ENCODE measurements around the gene ANP32E. TPM values are rescaled to one million over a fixed set of nuclear protein-coding genes. Genes with fewer than 3 reads are reported as not detected.
A peak's percentile ranks its signal among the peaks of the same experiment; 100 is the strongest.
"Not testable (repeated sequence)": the region's sequence is repeated elsewhere in the genome, so short reads cannot be mapped to it uniquely, and the experiment has no call there.

ANP32E gene
- total RNA-seq, 1 donor from 2014 or later: 34.8 TPM

DNA sequence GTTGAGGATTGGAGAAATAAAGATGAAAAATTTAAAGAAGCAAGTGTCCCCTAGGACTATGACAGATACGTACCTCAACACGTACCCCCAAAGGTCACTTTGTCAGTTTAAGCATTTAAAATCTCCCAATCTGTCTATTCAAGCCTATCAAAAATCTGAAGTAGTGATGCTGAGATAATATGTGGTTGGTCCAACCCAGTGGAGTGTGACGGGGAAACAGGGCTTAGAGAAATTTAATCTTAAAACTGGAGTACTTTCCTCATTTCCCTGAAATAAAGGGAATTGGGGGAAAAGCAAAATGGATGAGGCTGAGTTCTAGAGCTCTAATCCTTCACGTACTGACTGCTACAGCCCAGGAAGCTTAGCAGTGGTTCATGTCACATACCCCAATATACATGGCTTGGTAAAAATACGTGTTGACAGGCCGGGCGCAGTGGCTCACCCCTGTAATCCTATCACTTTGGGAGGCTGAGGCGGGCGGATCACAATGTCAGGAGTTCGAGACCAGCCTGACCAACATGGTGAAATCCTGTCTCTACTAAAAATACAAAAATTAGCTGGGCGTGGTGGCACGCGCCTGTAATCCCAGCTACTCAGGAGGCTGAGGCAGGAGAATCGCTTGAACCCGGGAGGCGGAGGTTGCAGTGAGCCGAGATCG, 21.7 kb downstream of the ANP32E start:
- not testable (repeated sequence) for DNase-seq (ENCODE audit: low read depth, low spot score)

DNA sequence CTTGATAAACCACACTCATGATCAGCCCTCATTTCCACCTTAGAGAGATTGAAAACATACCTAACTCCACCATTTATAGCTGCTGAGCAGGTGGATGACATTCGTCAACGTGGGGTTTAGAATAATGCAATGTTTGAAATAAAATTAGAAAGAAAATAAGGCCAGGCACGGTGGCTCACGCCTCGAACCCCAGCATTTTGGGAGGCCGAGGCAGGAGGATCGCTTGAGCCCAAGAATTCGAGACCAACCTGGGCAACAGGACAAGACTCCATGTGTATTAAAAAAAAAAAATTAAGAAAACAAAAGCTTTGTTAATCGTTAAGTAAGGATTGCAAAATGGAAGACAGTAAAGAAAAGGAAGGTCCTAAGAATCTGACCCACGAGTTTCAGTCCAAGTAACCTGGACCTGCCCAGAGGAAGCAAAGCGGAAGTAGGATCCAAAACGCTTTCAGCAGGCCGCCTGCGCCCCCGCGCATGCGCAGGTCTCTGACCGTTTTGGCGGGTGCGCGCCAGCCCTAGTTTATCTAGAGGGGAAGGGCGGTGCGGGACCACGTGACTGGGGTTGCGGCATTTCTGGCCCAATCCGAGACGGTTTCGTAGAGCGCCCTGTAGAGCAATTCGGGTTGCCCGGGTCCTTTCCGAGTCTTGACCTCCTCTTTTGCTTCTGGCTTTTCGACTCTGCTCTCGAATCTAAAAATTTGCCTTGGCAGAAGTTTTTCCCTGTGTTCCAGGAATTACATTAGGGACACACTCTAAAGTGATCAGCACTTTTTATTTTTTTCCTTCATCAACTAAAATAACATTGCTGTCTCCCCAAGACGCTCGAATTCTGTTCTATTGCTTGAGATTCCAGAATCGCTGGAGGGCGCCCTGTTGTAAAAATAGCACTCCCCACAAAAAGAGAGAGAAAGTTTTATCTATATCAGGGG, 22.5 kb downstream of the ANP32E start:
- DNase-seq (ENCODE audit: low read depth, low spot score): peak; percentile 72

DNA sequence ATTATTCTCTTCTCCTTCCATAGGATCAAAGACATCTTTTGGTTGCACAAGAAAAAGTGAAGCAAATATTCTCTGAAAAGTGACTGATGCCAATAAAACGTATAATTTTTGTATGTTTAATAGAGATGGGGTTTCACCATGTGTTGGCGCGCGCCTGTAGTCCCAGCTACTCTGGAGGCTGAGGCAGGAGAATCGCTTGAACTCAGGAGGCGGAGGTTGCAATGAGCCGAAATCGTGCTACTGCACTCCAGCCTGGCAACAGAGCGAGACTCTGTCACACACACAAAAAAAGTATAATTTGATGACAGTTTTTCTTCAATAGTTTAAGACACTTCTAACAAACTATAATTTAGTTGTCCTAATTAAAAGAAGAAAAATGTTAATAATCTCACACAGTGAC, 23.8 kb downstream of the ANP32E start:
- DNase-seq (ENCODE audit: low read depth, low spot score): no peak

DNA sequence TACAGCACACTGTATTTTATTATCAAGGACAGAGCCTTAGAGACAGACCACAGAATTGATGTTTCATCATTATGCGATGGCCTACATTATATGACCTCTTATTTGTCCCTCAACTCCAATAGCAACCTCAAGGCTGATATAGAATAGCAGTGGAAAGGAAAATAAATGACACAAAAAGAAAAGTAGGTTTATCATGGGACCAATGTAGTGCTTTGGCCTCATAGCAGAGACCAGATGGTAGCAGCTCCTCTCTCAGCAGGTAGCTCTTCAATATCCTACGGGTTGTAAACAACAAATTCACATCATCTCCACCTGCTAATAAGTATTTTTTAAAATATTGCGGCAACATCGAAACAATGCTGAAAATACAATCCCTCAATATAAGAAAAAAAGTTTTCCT, 25.2 kb downstream of the ANP32E start:
- DNase-seq (ENCODE audit: low read depth, low spot score): no peak

DNA sequence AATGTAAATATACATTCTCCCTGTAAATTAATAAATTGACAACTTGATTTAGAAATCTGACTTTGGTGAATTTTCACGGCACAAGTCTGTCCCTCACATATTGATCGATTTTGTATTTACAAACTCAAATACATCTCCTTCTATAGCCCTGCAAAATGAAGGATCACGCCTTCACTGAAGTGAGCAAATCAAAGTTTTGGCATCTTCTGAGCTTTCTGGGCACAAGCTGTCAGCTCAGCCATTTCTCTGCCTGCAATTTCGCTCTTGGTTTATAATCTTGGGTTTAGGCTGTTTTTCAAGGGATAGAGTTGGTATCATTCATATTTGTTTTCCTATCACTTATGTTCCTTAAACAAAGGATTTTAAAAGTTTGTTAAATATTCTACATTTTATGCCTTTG, 25.8 kb downstream of the ANP32E start:
- no peak for DNase-seq (ENCODE audit: low read depth, low spot score)

DNA sequence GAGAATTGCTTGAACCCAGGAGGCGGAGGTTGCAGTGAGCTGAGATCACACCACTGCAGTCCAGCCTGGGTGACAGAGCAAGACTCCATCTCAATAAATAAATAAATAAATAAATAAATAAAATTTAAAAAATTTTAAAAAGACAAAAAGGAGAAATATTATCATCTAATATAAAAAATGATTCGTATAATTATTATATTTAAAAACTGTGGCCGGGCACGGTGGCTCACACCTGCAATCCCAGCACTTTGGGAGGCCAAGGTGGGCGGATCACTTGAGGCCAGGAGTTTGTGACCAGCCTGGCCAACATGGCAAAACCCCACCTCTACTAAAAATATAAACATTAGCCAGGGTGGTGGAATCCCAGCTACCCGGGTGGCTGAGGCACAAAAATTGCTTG, 27.5 kb downstream of the ANP32E start:
- DNase-seq (ENCODE audit: low read depth, low spot score): not testable (repeated sequence)

DNA sequence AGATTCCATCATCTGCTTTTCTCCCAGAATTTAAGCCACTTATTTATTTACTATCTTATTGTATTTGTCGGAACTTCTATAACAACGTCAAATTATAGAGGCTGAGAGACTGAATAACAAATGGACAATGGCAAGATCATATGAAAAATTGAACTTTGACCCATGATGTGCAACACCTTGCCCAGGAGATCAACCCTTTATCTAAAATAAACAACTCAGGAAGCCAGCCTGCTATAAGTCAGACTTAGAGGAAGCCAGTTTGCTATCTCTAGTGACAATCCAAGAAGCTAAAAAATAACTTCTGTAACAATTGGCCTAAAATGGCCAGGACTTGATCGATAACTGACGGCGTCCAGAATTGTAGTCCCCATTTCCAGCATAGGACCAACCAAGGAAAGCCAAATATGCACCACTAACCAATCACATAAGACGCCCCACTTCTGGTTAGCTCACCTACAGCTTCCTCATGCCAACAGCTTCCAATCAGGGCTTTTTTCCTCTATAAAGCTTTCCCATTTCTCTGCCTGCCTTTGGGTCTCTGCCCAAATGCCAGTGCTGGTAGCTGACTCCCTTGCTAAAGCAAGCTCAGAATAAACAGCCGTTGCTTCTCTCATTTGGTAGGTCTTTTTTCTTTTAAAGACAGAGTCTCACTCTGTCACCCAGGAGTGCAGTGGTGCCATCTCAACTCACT, 28.5 kb downstream of the ANP32E start:
- no peak for DNase-seq (ENCODE audit: low read depth, low spot score)

DNA sequence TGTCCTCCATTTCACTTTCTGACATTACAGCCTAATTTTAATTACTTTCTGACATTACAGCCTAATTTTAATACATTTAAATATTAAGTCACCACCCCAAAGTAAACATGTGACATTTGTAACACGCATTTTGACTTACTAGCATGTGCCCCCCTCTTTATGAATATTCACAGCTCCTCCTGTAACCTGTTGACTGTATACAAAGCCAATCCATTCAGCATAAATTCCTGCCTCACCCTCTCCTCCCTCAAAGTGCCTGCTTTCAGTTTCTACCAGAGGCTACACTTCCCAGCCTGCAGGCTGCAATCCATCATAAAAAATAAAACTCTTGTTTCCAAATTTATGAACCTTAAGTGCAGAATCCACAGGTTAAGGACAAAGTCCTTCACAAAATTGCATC, 39.5 kb downstream of the ANP32E start:
- DNase-seq (ENCODE audit: low read depth, low spot score): no peak

DNA sequence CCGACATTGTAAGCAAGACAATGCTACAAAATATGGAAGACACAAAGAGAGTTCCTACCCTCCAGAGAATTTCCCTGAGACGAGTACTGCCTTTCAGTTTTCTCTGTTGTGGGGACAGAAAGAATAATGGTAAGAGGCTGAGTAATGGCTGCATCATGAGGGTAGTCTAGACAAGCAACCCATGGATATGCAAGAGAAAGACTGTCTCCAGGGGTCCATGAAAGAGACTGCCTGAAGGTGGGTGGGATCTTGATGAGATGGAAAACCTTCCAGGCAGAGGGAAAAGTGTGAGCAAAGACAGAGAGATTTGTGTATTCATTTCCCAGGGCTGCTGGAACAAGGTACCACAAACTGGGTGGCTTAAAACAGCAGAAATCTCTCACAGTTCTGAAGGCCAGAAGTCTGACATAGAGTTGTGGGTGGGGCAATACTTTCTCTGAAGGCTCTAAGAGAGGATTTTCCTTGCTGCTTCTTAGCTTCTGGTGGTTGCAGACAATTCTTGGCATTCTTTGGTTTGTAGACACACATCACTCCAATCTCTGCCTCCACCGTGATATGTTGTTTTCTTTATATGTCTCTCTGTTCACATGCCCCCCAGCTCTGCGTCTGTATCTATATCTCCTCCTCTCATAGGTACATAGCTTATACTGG, 41.4 kb downstream of the ANP32E start:
- DNase-seq (ENCODE audit: low read depth, low spot score): no peak

DNA sequence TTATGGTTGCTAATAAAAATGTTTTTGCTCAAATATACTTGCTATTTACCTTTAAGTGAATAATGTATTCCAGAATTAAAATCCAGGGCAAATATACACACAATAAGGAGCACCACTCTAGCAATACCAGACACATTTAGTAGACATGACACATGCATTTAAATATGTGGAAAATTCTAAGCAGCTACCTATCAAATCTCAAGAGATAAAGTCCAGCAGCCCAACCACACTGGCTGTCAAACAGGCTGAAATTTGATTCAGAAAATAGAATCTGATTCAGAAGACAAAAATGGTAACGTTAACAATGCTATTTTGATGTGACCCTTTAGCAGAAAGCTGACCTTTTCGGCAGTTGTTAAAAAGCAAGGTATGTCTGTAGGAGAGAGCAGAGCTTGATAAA, 43.9 kb downstream of the ANP32E start:
- DNase-seq (ENCODE audit: low read depth, low spot score): no peak

DNA sequence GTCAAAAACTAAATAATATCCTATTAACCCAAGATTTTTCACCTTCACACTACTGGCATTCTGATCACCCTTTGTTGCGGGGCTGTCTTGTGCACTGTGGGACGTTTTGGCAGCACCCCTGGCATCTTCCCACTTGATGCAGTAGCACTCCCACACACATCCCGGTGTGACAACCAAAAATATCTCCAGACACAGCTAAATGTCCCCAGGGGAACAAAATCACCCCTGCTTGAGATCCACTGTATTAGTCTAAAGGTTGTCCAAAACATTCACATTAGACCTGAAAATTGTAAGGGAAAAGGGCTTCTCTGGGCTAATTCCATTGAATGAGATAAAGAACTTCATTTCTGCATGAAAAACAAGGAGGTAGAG, 48.4 kb downstream of the ANP32E start:
- DNase-seq (ENCODE audit: low read depth, low spot score): no peak

DNA sequence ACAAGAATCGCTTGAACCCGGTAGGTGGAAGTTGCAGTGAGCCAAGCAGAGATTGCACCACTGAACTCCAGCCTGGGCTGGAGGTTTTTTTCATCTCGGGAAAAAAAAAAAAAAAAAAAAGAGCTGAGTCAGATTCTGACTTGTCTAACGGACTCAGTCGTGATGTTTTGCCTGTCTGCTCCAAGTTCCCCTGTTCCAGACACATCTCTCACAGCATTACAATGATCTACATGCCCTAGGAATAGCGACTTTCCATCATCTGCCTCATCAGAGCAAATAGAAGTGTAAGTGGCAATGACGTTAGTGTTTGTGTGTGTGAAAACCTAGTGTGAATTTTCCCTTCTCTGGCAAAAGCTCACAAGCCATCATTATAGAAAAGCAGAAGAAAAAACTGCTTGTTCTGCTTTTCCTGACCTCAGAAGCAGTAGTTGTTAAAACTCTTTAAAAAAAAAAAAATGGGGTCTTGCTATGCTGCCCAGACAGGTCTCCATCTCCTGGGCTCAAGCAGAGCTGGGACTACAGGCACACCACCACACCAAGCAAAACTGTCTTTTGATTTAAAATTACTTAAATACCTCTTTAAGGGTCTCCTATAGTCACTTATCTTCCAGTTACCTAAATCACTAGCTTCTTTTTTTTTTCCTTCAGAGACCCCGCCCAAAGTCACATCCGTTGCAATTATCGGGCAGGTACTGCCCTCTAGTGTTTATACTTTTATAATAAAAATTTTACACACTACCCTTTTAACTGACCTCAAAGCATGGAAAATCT, 48.9 kb downstream of the ANP32E start:
- no peak for DNase-seq (ENCODE audit: low read depth, low spot score)

DNA sequence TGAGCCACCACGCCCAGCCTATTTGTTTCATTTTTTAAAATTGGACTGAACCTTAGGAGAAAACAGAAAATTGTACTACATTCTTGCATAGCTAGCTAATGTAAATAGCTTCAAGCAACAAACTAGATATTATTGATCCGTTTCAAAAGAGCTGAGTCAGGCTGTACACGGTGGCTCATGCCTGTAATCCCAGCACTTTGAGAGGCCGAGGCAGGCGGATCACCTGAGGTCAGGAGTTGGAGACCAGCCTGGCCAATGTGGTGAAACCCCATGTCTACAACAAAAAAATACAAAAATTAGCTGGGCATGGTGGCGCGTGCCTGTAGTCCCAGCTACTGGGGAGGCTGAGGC, 49.5 kb downstream of the ANP32E start:
- DNase-seq (ENCODE audit: low read depth, low spot score): not testable (repeated sequence)

DNA sequence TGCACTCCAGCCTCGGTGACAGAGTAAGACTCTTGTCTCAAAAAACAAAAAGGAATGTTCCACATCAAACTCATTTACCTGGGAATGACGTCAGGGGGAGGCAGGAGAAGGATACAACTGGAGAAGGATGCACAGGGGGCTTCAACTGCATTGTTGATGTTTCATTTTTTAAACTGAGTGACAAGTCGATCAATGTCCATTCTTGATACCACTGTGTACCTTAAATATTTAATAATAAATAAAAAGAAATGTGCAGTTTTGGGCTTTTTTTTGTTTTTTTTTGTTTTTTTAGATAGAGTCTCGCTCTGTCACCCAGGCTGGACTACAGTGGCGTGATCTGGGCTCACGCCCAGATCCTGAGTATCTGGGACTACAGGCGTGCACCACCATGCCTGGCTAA, 50.4 kb downstream of the ANP32E start:
- DNase-seq (ENCODE audit: low read depth, low spot score): no peak

DNA sequence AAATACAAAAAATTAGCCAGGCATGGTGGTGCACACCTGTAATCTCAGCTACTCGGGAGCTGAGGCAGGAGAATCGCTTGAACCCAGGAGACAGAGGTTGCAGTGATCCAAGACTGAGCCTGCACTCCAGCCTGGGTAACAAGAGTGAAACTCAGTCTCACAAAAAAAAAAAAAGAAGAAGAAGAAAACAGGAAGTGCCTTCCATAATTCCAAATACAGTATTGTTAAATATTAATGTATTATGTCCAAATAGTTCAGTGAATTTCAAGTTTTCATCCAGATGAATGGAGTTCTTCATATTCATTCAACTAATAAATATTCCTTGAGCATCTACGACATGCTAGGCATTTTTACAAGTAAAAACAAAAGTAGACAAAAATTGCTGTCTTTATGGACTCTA, 52.9 kb downstream of the ANP32E start:
- DNase-seq (ENCODE audit: low read depth, low spot score): no peak

DNA sequence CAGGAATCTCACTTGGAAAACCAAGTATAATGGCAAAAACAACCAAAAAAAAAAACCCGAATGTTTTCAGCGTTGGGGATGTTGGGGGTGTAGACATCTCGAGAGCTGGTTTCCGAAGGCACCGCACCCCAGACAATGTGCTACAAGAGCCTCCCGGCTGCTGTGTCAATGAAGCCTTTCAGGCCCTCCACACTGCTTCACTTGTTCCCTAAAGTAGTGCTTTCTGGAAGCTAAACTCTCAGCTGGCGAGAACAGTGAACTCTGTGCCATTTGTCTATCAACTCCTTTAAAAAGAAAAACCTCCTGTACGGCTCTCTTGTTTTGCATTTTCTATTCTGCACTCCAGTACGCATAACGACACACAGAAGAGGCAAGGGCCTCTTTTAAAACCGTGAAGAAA, 53.7 kb downstream of the ANP32E start:
- DNase-seq (ENCODE audit: low read depth, low spot score): no peak

DNA sequence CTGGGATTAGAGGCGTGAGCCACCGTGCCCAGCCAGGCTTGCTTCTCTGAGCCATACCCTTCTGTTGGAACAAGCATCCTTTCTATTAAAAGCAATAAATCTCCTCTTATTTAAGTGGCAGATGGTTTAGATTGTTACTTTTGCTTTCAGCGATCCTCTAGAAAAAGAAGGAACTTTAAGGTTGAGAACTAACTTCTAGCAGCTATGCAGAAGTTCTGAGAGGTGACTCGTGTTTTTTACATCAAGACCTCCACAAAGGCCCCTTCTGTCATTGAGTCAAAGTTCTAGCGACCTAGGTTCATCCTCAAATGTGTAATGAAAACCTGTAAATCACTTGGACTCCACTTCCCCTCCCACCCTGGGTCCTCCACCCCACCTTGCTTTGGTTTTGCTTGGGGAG, 55.4 kb downstream of the ANP32E start:
- DNase-seq (ENCODE audit: low read depth, low spot score): no peak

DNA sequence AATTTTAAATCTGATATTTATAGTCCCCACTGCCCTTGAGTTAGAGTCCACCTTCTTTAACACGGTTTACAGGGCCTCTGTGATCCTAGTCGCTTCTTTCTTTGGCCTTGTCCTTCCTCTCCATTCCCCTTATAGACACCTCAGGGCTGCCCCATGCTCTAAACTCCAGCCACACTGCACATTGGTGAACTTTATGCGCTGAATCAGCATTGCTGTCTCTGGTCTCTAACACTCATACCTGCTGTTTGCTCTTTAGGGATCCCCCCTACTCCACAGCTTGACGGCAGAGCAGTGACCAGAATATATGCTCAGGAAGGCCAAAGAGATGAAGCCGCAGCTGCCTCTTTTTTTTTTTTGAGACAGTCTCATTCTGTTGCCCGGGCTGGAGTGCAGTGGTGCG, 56.0 kb downstream of the ANP32E start:
- no peak for DNase-seq (ENCODE audit: low read depth, low spot score)

DNA sequence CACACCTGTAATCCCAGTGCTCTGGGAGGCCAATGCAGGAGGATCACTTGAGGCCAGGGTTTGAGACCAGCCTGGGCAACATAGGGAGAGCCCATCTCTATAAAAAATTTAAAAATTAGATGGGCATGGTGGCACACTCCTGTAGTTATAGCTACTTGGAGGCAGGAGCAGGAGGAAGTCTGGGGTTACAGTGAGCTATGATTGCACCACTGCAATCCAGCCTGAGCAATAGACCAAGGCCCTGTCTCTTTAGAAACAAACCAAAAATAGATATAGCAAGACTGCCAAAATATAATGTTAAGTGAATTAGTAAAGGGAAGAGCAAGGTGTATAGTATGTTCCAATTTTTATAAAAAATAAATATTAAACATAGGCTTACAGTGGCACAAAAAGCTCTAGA, 57.4 kb downstream of the ANP32E start:
- DNase-seq (ENCODE audit: low read depth, low spot score): no peak

DNA sequence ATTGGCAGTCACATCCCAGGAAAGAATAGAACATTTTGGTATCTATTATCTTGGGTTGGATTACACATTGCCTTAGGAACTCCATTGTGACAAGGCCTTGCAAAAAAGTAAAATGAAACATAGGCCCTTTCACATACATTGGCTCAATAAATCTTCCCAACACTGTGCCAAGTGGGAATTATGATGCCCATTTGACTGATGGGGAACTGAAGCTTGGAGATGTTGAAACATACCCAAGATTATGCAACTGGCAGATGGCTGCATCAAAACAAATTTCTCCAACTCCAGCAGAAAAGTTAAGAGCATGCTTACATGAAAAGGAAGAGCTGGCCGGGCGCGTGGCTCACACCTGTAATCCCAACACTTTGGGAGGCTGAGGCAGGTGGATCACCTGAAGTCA, 59.3 kb downstream of the ANP32E start:
- no peak for DNase-seq (ENCODE audit: low read depth, low spot score)

DNA sequence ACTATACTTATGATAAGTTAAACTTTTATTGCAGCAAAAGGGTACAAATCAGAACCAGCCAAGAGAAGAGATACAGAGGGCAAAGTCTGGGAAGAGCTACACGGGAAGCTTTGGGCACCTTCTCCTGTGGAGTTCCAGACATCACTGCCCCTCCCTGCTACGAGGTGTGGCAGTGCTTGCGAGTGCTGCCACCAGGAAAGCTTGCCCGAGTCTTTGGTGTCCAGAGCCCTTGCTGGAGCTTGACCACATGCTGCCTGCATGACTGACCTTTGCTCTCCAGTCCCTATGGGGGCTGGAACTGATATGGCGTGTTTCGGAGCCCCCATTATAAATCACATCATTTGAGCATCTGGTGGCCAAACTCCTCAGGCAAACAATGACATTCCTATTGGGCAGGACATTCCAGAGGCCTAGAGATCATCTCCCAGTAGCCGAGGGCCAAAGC, 62.7 kb downstream of the ANP32E start:
- DNase-seq (ENCODE audit: low read depth, low spot score): no peak

Measured in pulmonary artery endothelial cell (primary cell).